CD4-positive, alpha-beta T cell treated with Interleukin-1 beta for 1 hour (primary cell): ENCODE data around the gene ZNF324.
"Not testable (repeated sequence)": the region's sequence is repeated elsewhere in the genome, so short reads cannot be mapped to it uniquely, and the experiment has no call there.

Experiments used
- DNase-seq, 2 donors: peaks; one replicate each; pipeline ENCODE4 v3.0.0-alpha.2; 2020 to 2022

ZNF324 gene

DNA sequence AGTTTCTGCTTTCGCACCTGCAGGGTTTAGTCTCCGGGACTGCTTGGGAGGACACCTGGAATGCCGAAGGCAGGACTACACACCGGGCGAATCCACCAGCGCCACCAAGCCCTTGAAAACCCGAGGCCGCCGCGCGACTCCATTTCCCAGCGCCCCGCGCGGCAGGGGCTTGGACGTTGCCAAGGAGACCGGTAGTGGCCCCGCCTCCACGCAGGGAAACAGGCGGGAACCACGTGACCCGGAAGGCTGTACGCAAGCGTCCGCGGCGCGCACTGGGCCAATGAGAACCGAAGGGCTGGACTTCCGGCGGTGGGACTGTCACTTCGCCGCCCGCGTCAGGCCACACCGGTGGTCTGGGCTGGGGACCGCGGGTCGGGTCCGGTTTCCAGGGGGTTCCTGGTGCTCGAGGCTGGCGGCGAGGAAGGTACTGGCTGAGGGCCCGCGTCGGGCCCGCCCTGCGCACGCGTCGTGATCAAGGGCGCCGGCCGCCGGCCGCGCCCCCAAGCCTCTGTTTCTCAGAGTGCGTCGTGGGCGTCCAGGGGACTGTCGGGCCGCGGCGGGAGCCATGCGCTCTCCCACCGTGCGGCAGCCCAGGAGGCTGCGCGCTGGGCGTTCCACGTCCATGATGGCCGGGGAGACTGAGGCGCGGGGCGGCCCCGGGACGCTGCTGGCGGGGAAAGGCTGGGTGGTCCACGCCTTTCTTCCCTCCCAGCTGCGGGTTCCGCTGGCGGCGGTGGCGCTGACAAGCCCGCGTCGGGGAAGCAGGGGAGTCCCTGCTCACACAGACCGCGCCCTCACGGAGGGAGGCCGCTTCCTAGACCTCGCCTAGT lies at the start of gene ZNF324:
Gene ZNF324, plus strand, starts transcription at position 321 of the 830 bp plus-strand sequence. CDS start 2,106 bp downstream, outside the sequence.
- DNase-seq: peak; percentile 96

DNA sequence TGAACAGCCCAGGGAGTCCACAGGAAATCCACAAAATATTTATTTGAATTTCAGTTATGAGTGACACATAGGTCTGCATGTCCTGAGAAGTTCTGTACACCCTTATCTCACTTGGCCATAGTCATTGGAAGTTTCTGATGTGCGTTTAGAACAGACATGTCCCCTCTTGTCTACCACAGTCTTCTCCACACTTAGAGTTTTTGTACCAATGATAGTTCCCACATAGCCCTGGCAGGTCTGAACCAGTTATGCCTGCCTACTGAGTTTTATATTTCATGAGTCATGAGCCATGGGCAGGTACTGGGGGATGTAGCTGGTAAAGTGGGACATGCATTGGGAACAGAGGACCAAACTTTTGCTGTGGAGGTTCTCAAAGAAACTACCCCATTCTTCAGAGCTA lies 38.3 kb upstream of the ZNF324 start:
- DNase-seq: no peak

DNA sequence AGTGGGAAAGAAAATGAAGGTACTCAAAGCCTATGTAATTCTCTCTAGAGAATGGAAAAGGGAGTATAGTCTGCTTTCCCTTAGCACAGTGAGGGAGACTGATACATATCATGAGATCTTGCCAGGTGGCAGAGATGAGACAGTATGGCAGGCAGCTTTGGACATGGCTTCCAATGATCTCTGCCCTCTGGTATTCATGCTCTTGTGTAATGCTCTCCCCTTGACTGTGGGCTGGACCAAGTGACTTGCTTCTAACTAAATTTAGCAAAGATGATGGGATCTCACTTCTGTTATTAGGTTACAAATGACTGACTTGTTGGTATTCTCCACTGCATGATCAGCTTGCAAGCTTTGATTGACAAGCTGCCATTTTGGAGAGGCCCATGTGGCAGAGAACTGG lies 37.1 kb upstream of the ZNF324 start:
- no peak for DNase-seq

DNA sequence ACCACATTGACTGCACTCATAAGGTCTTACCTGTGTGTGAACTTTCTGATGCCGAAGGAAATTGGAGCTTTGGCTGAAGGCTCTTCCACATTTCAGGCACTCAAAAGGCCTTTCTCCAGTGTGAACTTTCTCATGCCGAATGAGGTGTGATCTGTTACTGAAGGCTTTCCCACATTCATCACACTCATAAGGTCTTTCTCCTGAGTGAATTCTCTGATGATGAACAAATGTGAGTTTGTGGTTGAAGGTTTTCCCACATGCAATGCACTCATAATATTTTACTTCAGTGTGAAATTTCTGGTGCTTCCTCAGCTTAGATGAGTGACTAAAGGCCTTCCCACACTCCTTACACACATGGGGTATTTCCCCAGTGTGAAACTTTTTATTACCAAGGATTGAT lies 32.7 kb upstream of the ZNF324 start:
- DNase-seq: no peak

DNA sequence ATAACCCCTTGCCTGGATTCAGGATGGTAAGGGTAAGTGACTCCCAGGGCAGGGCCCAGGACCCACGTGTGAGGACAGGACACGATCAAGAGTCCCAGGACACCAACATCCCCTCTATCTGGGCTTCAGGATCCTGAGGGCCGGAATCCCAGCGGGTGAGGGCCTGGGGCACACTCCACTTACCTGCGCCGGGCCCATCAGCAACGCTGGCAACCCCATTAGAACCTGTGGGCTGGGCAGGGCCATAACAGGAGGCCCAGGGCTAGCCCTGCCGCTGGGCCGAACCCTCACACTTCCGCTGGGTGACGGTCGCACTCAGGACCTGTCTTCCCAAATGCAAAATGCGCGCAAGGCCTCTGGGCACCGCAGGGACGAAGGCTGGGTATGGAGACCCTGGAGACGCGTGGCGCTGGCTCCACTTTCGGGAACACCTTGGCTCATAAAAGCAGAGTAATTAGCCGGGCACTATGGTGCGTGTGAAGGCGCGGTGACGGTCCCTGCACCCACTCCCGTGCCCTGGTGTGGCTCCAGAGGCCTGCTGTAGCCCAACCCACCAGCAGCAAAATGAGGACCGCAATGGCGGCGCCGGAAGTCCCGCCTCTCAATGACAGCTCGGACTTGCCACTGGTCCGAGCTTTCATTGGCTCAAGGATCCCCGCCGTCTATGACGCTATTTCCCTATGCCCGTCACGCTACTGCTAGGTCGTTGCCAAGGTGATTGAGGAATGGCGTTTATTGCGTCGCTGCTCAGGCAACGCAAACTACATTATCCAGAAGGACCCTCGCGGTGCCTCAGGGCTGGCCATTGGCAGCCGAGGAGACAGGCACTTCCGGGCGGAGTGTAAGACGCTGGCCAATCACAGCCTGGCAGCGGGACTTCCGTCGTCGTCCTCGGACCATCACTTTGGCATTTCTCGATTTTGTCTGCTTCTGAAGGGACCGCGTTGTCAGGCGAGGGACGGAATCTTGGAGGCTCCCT lies 27.0 kb upstream of the ZNF324 start, which contains the start of gene ZNF132:
Gene ZNF132, minus strand, starts transcription at position 578 of the 979 bp plus-strand sequence. Its CDS starts 332 bp downstream, at position 246.
- peak; percentile 98 to 99 for DNase-seq

DNA sequence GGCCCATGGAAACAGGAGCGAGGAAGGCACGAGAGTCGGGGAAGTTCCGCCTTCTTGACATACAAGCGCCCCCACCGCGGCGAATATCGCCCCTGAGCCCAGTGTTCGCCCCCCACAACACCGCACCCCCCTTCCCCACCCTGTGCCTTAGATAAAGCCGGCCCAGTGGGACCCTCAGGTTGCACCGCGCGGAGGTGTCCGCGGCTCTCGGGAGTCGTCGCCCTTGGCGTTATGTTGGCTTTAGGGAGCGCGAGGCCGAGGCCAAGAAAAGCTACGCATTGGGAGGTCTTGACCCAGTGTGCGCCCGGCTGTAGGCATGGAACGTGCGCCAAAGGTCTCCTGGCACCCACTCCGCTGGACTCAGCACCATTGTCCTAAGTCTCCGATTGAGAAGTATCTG lies 26.3 kb upstream of the ZNF324 start:
- no peak for DNase-seq

DNA sequence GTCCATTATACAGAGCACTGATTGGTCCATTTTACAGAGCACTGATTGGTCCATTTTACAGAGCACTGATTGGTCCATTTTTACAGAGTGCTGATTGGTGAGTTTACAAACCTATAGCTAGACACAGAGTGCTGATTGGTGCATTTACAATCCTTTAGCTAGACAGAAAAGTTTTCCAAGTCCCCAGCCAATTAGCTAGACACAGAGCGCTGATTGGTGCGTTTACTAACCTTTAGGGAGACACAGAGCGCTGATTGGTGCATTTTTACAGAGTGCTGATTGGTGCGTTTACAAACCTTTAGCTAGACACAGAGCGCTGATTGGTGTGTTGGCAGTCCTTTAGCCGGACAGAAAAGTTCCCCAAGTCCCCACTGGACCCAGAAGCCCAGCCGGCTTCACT lies 23.9 kb upstream of the ZNF324 start:
- DNase-seq: not testable (repeated sequence)

DNA sequence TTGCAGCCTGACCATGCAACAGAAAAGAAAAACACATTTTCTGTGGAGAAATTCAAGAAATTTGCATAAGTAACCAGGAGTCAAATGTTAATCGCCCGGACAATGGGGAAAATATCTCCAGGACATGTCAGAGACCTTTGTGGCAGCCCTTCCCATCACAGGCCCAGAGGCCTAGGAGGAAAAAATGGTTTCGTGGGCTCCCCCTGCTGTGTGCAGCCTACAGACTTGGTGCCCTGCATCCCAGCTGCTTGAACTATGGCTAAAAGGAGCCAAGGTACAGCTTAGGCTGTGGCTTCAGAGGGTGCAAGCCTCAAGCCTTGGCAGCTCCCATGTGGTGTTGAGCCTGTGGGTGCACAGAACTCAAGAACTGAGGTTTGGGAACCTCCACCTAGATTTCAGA lies 18.0 kb upstream of the ZNF324 start:
- DNase-seq: not testable (repeated sequence)

DNA sequence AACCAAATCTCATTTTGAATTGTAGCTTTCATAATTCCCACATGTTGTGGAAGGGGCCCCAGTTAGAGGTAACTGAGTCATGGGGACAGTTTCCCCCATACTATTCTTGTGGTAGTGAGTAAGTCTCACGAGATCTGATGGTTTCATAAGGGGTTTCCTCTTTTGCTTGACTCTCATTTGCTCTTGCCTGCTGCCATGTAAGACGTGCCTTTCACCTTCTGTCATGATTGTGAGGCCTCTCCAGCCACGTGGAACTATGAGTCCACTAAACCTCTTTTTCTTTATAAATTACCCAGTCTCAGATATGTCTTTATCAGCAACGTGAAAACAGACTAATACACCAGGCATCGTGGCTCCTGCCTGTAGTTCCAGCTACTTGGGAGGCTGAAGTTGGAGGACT lies 16.9 kb upstream of the ZNF324 start:
- DNase-seq: not testable (repeated sequence)

DNA sequence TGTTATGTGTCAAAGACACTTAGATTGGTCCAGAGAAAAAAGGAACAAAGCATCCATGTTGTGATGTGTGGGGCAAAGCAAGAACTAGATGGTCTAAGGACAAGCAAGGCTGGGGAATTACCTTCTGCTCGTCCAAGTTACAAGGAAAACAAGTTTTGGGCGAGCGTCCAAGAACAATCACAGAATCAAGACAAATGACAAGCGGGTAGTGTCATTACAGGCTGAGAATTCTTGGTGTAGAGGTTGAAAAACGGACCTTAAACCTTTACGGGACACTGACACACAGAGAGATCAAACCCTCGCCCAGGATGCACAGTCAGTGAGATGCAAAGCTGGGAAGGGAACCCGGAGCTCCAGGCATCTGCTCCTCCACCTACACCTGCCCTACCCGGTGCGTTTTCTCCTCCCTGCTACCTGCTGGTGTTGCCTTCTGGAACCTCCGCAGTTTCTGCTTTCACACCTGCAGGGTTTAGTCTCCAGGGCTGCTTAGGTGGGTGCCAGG lies 16.0 kb upstream of the ZNF324 start:
- no peak for DNase-seq

DNA sequence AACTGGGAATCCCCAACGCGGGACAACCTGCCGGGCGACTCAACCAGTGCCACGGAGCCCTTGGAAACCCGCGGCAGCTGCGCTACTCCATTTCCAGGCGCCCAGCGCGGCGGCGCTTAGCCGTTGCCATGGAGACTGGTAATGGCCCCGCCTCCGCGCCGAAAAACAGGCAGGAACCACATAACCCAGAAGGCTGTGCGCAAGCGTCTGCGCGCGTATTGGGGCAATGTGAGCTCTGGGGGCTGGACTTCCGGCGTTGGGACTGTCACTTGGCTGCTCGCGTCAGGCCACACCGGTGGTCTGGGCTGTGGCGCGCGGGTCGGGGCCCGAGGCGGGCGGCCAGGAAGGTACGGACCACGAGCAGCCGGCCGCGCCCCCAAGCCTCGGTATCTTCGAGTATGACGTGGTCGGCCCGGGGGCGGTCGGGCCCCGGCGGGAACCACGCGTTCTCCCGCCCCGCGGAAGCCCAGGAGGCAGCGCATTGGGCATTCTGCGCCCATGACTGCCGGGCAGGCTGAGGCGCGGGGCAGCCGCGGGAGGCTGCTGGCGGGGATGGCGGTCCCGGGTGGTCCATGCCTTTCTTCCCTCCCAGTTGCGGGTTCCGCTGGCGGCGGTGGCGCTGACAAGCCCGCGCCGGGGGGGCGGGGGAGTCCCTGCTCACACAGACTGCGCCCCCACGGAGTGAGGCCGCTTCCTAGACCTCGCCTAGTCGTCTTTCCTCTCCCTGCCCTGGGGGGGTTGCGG lies 15.3 kb upstream of the ZNF324 start, which contains the start of gene ZNF324B:
Gene ZNF324B, plus strand, starts transcription at position 265 of the 744 bp plus-strand sequence. CDS start 2,080 bp downstream, outside the sequence.
- peak; percentile 97 to 98 for DNase-seq

DNA sequence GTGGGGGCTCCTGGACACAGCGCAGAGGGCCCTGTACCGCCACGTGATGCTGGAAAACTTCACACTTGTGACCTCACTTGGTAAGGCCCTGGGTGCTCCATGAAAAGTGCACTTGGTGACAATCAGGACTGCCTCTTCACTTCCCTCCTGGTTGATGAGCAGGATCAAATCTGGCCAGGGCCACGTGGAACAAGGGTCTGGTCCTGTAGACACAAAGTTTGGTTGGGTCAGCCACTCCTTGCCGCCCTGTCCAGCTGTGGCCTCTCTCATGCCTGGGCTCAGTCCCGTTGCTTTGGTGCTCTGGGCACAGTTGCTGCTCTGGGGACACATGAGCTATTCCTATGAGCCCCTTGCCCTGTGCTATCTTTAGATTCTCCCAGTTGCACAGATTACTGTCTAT lies 13.1 kb upstream of the ZNF324 start:
- no peak for DNase-seq

DNA sequence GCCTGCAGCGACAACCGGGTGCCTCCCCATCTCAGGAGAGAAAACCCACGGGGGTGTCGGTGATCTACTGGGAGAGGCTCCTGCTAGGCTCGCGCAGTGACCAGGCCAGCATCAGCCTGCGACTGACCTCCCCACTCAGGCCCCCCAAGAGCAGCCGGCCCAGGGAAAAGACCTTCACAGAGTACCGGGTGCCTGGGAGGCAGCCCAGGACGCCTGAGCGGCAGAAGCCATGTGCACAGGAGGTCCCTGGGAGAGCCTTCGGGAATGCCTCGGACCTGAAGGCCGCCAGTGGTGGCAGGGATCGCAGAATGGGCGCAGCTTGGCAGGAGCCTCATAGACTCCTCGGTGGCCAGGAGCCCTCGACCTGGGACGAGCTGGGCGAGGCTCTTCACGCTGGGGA lies 11.6 kb upstream of the ZNF324 start:
- DNase-seq: no peak

DNA sequence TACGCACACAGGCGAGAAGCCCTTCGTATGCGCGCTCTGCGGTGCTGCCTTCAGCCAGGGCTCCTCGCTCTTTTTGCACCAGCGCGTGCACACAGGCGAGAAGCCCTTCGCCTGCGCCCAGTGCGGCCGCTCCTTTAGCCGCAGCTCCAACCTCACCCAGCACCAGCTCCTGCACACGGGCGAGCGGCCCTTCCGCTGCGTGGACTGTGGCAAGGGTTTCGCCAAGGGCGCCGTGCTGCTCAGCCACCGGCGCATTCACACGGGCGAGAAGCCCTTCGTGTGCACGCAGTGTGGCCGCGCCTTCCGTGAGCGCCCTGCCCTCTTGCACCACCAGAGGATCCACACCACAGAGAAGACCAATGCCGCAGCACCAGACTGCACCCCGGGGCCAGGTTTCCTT lies 10.8 kb upstream of the ZNF324 start:
- no peak for DNase-seq

DNA sequence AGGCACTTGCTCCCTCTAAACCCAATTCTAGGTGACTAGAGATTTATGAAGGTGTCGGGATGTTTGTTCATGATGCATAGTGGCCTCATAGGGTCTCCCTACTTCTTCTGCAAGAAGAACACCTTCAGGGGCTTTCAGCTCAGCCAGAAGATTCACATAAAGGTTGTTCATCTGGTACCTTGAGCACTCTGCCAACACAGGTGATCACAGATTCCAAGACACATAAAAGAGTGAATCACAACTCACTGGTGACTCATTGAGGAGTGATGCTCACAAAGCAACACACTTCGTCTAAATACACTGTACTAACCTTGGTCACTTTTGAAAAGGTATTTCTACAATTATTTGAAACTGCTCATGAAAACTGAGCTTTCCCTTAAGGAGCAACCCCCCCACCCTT lies 6.8 kb upstream of the ZNF324 start:
- no peak for DNase-seq

DNA sequence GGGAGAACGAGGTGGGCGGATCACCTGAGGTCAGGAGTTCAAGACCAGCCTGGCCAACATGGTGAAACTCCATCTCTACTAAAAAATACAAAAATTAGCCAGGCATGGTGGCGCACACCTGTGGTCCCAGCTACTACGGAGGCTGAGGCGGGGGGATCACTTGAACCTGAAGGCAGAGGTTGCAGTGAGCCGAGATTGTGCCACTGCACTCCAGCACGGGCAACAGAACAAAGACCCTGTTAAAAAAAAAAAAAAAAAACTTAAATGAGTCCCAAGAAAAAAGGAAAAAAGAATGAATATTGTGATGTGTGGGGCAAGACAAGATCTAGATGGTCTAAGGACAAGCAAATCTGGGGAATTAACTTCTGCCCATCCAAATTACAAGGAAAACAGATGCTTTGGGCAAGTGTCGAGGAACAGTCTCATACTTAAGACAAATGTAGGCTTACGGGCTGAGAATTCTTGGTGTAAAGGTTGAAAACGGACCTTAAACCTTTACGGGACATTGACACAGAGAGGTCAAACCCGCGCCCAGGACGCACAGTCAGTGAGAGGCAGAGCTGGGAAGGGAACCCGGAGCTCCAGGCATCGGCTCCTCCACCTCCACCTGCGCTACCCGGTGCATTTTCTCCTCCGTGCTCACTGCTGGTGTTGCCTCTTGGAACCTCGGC lies 656 bp upstream of the ZNF324 start:
- no peak for DNase-seq

DNA sequence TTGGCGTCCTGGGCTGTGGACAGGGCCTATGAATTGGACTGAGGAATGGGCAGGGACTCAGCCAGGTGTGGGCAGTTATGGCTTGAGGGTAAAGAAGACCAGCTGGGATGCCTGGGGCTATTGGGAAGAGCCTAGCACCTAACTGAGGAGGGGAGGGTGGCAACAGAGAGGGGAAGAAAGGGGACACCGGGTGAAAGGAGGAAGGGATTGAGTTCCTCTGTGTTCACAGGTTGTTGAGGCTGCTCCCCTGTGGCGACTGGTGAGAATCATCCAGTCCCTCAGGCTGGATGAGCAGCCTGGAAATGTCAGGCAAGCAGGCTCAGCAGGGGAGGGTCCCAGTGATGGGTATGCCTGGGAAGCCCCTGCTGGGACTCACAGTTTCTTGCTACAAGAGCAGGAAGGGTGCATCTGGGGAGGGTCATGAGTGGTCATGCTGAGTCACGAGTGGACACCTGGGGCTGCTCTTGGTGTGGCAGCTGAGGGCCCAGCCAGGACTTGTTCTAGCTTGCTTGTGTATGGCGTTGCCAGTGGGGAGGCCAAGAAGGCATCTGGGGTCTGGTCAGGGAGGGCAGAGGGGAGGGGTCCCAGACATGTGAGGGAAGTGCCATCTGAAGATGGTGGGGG lies 1.4 kb downstream of the ZNF324 start:
- no peak for DNase-seq

DNA sequence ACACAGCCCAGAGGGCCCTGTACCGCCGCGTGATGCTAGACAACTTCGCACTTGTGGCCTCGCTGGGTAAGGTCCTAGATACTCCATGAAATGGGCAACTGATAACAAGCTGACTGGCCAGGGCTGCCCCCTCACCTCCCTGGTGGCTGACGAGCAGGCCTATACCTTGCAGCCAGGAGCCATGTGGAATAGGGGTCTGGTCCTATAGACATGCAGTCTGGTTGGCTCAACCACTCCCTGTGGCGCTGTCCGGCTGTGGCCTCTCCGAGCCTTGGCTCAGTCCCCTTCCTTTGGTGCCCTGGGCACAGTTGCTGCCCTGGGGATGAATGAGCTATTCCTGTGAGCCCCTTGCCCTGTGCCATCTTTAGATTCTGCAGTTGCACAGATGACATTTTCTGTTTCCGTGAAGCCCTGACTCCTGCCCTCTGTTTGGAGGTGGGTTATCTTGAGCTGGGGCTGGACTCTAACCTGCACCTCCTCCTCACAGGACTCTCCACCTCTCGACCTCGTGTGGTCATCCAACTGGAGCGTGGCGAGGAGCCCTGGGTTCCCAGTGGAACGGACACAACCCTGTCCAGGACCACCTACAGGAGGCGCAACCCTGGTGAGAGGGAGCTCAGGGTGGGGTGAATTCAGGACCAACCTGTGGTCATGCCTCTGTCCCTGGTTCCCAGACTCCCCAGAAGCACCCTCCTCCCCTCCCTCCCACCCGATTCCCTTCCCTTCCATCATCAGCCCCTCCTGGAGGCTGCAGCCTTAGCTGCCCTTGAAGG lies 2.5 kb downstream of the ZNF324 start:
- DNase-seq: no peak

DNA sequence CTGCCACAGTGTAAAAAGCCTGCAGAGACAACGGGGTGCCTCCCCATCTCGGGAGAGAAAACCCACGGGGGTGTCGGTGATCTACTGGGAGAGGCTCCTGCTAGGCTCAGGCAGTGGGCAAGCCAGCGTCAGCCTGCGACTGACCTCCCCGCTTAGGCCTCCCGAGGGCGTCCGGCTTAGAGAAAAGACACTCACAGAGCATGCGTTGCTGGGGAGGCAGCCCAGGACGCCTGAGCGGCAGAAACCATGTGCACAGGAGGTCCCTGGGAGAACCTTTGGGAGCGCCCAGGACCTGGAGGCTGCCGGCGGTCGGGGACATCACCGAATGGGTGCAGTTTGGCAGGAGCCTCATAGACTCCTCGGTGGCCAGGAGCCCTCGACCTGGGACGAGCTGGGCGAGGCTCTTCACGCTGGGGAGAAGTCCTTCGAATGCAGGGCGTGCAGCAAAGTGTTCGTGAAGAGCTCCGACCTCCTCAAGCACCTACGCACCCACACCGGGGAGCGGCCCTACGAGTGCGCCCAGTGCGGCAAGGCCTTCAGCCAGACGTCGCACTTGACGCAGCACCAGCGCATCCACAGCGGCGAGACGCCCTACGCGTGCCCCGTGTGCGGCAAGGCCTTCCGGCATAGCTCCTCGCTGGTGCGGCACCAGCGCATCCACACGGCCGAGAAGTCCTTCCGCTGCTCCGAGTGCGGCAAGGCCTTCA lies 4.1 kb downstream of the ZNF324 start:
- DNase-seq: not testable (repeated sequence)

DNA sequence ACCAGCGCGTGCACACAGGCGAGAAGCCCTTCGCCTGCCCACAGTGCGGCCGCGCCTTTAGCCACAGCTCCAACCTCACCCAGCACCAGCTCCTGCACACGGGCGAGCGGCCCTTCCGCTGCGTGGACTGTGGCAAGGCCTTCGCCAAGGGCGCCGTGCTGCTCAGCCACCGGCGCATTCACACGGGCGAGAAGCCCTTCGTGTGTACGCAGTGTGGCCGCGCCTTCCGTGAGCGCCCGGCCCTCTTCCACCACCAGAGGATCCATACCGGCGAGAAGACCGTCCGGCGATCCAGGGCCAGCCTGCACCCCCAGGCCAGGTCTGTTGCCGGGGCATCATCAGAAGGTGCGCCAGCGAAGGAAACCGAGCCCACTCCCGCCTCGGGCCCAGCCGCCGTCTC lies 4.9 kb downstream of the ZNF324 start:
- no peak for DNase-seq
